Activated CD8-positive, alpha-beta T cell treated with anti-CD3 and anti-CD28 coated beads for 36 hours (primary cell): ENCODE data around the gene ACTN4. TPM values are rescaled to one million over a fixed set of nuclear protein-coding genes. Genes with fewer than 3 reads are reported as not detected.
A peak's percentile ranks its signal among the peaks of the same experiment; 100 is the strongest.

Experiments
- ATAC-seq: fragments of 200-7000 bp; cut with Tn5 transposase; one replicate; pipeline ENCODE4 v1.10.0; 2021; ENCODE audit warnings: mild to moderate bottlenecking, moderate library complexity
- CTCF ChIA-PET: fragments of 350-600 bp; sonication (Branson Sonifier 250); formaldehyde crosslinking; loops from one replicate; lab custom pipeline; 2021; ENCODE audit warnings: antibody characterized with exemption; lab: Charles Lee
- POLR2A ChIA-PET: fragments of 350-600 bp; sonication (Branson Sonifier 250); formaldehyde crosslinking; loops from one replicate; lab custom pipeline; 2021; ENCODE audit warnings: antibody characterized with exemption; lab: Charles Lee
- DNase-seq: peaks from one replicate; pipeline ENCODE4 v3.0.0-alpha.2; 2020
- H3K27ac Mint-ChIP-seq: one replicate; pipeline ENCODE4 v1.8.0; 2021; ENCODE audit warnings: mild to moderate bottlenecking, mixed read lengths
- H3K27me3 Mint-ChIP-seq: one replicate; pipeline ENCODE4 v1.8.0; 2021; ENCODE audit warnings: mixed read lengths
- H3K36me3 Mint-ChIP-seq: one replicate; pipeline ENCODE4 v1.8.0; 2021; ENCODE audit warnings: low read depth, mixed read lengths
- H3K4me1 Mint-ChIP-seq: one replicate; pipeline ENCODE4 v1.8.0; 2021; ENCODE audit warnings: low read depth, mixed read lengths
- H3K4me3 Mint-ChIP-seq: one replicate; pipeline ENCODE4 v1.8.0; 2021; ENCODE audit warnings: mild to moderate bottlenecking, moderate library complexity, mixed read lengths
- H3K9me3 Mint-ChIP-seq: one replicate; pipeline ENCODE4 v1.8.0; 2021; ENCODE audit warnings: mixed read lengths
- intact Hi-C: fragments of 100-400 bp; cut with micrococcal nuclease; formaldehyde crosslinking; loops from one replicate; pipeline ENCODE4 v1.10.0; 2022
- total RNA-seq, 2 experiments: library from RNA; stranded (reverse); gene quantifications; one replicate each; pipeline ENCODE4 v1.2.3, GENCODE V29; 2021
- TF ChIP-seq, protein P1 (sequence below): fragments of 200-600 bp; IDR thresholded peaks from one replicate; pipeline ENCODE4 v1.8.0; 2022; ENCODE audit warnings: antibody characterized with exemption, mild to moderate bottlenecking

ACTN4 gene
- total RNA-seq, 2 experiments from 2014 or later: 183 to 189 TPM

DNA sequence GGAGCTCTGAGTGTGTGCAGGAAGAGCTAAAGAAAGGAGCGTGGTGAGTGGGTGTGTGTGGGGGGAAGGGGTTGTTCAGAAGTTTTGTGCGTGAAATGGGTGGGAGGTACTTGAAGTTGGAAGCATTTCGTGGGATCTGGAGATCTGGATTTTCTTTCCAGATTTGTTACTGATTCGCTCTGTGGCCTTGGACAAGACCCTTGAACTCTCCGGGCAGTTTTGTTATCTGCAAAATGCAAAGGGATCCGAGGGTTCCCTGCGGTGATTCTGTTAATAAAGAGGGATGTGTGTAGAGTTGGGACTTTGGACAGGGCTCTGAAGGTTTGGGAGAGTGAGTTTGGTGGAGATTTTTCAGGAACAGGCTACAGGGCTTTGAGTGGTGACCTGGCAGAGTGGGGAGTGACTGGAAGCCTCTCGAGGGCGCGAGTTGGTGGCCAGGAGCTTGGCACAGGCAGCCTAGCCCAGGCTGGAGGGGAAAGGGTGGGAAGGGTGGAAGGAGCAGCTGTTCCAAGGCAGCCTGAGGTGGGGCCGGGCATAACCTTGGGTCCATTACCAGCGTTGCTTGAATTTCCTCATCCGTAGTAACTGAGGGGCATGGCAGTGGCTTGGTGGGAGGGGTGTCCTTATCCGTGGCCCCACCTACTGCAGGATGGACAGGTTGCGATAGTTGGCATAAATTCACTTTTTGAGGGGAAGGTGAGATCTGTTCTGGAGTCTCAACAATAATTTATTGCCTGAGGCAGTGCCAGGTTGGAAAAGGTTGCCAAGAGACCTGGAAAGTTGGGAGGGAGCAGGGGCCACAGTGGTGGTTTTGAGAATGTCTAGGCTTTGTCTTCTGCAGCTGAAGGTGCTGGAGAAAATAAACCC is 2.1 kb downstream of the ACTN4 start:
- ATAC-seq: no peak
- TF ChIP-seq, protein P1, sequence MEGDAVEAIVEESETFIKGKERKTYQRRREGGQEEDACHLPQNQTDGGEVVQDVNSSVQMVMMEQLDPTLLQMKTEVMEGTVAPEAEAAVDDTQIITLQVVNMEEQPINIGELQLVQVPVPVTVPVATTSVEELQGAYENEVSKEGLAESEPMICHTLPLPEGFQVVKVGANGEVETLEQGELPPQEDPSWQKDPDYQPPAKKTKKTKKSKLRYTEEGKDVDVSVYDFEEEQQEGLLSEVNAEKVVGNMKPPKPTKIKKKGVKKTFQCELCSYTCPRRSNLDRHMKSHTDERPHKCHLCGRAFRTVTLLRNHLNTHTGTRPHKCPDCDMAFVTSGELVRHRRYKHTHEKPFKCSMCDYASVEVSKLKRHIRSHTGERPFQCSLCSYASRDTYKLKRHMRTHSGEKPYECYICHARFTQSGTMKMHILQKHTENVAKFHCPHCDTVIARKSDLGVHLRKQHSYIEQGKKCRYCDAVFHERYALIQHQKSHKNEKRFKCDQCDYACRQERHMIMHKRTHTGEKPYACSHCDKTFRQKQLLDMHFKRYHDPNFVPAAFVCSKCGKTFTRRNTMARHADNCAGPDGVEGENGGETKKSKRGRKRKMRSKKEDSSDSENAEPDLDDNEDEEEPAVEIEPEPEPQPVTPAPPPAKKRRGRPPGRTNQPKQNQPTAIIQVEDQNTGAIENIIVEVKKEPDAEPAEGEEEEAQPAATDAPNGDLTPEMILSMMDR: no peak
- Mint-ChIP-seq H3K27ac (no peak overlapping the region), H3K9me3 (no peaks in the 10 kb centered on the region), H3K36me3 (peaks cover 20% of the 10 kb centered on the region), H3K4me3 (peak overlapping the region; percentile 97), H3K4me1 (peaks cover 52% of the 10 kb centered on the region), H3K27me3 (peaks cover 10% of the 10 kb centered on the region)
- ChIA-PET CTCF (interaction anchor here (0.9 to 2.5 kb wide), 3 partner anchors 11 to 15 kb away, joined by 3 to 16 read pairs (median 4); no protein-coding TSS in a partner anchor), POLR2A (interaction anchor here (1.1 to 2.0 kb wide), 4 partner anchors 9 to 263 kb away, joined by 3 to 4 read pairs (median 3); no protein-coding TSS in a partner anchor)
- intact Hi-C loops: loop anchor here (5.0 kb wide), 1 partner anchor 38 kb away; no protein-coding TSS in a partner anchor
- no peak for DNase-seq

DNA sequence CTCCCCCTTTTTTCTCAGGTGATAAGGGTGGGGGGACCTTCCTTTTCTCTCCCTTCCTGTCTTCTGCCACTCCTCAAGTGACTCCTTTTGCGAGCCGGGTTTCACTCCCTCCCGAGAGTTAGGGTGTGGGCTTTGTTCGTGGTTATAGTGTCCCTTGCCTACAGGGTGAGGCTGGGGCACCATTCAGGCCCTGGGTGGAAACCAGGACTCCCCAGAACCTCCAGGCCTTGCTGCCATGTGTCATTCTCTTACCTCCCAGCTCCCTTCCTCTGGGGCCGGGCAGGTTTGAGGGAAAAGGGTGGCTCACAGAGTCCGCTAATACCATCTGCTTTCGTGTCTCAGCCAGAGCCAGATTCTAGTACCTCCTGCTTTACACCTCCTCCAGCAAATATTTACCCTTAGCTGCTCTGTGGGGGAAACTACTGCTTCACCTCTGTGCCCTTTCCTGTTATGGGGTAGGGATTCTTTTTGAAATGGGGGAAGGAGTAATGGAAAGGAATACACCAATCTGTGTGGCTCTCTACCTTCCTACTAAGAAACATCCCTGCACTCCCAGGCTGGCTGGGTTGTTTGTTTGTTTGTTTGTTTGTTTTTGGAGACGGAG is 2.8 kb downstream of the ACTN4 start:
- TF ChIP-seq, protein P1: no peak
- no peaks in the 10 kb centered on the region for H3K9me3 Mint-ChIP-seq
- CTCF ChIA-PET: interaction anchor here (0.9 kb wide), 1 partner anchor 12 kb away, joined by 3 read pairs; no protein-coding TSS in a partner anchor
- POLR2A ChIA-PET: interaction anchor here (1.2 kb wide), 2 partner anchors 9 to 263 kb away, joined by 3 read pairs; no protein-coding TSS in a partner anchor
- no peak for ATAC-seq
- peak overlapping the region; percentile 97 for H3K4me3 Mint-ChIP-seq
- DNase-seq: no peak
- peaks cover 11% of the 10 kb centered on the region for H3K27me3 Mint-ChIP-seq
- peaks cover 60% of the 10 kb centered on the region for H3K4me1 Mint-ChIP-seq
- H3K27ac Mint-ChIP-seq: no peak overlapping the region
- peaks cover 24% of the 10 kb centered on the region for H3K36me3 Mint-ChIP-seq
- intact Hi-C loops: no loop called here

DNA sequence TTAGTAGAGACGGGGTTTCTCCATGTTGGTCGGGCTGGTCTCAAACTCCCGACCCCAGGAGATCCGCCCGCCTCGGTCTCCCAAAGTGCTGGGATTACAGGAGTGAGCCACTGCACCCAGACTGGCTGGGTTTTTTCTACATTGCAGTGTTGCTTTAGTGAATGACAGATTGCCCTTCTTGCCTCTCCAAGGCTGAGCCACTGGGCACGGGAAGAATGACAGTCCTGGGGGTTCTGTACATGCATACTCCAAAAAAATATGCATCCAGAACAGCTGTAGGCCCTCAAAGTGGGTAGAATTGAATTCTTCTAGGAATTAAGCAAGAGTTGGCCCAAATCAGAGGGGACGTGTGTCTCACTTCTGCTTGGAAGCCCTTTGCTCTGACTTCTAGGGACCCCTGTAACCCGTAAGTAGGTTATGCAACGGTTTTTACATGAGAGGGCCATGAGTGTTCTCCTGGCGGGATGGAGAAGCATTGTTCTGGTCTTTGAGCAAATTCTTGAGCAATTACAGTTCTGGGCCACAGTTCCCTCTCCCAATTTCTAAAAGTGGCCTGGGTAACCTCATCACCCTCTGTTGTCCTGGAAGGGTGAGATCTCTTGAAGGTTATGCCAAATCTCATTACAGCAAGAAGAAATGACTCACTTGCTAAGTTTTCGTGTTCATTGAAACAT is 3.6 kb downstream of the ACTN4 start:
- Mint-ChIP-seq H3K27ac (peak overlapping the region; percentile 25), H3K36me3 (peaks cover 27% of the 10 kb centered on the region), H3K4me1 (peaks cover 66% of the 10 kb centered on the region), H3K9me3 (no peaks in the 10 kb centered on the region), H3K4me3 (no peak overlapping the region), H3K27me3 (peaks cover 11% of the 10 kb centered on the region)
- ATAC-seq (no peak), DNase-seq (no peak)
- ChIA-PET POLR2A (no interaction called here), CTCF (no interaction called here)
- intact Hi-C loops: no loop called here
- TF ChIP-seq, protein P1: no peak

DNA sequence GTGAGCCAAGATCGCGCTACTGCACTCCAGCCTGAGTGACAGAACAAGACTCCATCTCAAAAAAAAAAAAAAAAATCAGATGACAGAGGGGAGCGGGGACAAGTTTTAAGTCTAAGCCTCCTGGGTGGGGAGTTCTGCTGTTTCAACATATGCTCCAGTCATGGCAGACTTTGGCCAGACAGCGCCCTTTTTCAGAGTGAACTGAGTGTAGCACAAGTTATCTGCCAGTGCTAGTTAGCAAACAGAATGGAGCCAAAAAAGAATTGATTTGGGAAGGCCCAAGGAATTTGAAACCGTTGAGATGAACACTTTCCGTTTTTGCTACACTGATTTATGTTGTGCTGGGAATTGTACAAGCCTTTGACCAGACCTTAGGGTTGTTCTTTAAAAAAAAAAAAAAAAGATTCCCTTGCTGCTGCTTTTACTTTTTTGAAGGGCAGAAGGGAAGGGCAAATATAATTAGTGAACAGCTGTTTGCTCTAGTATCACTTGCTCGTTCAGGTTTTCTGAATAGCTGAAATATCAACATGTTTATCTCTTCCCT is 5.7 kb downstream of the ACTN4 start:
- no peak overlapping the region for H3K27ac Mint-ChIP-seq
- H3K36me3 Mint-ChIP-seq: peaks cover 37% of the 10 kb centered on the region
- ChIA-PET POLR2A (interaction anchor here (0.7 to 0.9 kb wide), 2 partner anchors 18 to 213 kb away, joined by 3 read pairs; no protein-coding TSS in a partner anchor), CTCF (interaction anchor here (2.0 kb wide), 1 partner anchor 19 kb away, joined by 6 read pairs; no protein-coding TSS in a partner anchor)
- H3K27me3 Mint-ChIP-seq: peaks cover 11% of the 10 kb centered on the region
- ATAC-seq (no peak), DNase-seq (no peak)
- intact Hi-C loops: no loop called here
- H3K4me1 Mint-ChIP-seq: peaks cover 85% of the 10 kb centered on the region
- H3K4me3 Mint-ChIP-seq: no peak overlapping the region
- TF ChIP-seq, protein P1: no peak
- no peaks in the 10 kb centered on the region for H3K9me3 Mint-ChIP-seq
